Pancreas (tissue), 10 donors: Measurements from ENCODE around the gene PODNL1. TPM values are rescaled to one million over a fixed set of nuclear protein-coding genes. Genes with fewer than 3 reads are reported as not detected.

ENCODE experiments used
- ATAC-seq, 4 donors: fragments of 200-7000 bp; cut with Tn5 transposase; one replicate each; pipeline versions ENCODE4 v1.8.0 to v1.9.1; 2020; ENCODE audit warnings: mild to moderate bottlenecking in 4 of 4, moderate library complexity in 4 of 4
- DNase-seq, 6 donors: peaks; one replicate each; pipeline ENCODE4 v3.0.0-alpha.2; 2020
- FAIRE-seq: peaks from 2 replicates; lab custom pipeline; 2012; peaks lifted over from hg19 to GRCh38; lab: Jason Lieb, UNC
- H3K27ac ChIP-seq, 4 donors: fragments of 200-600 bp; sonication (generic); 1 replicate in 3 of 4; 2 replicates in 1 of 4; pipeline versions ENCODE4 v1.5.0 to v1.8.0; 2020
- H3K27me3 ChIP-seq, 4 donors: fragments of 200-600 bp; one replicate each; pipeline ENCODE4 v1.8.0; 2021
- H3K36me3 ChIP-seq, 3 donors: fragments of 200-600 bp; sonication (generic) in 1 of 3; one replicate each; pipeline versions ENCODE4 v1.5.0 to v1.8.0; 2020 to 2021
- H3K4me1 ChIP-seq, 3 donors: fragments of 200-600 bp; one replicate each; pipeline ENCODE4 v1.8.0; 2021
- H3K4me3 ChIP-seq, 4 donors: fragments of 200-600 bp; sonication (generic) in 2 of 4; one replicate each; pipeline versions ENCODE4 v1.5.0 to v1.8.0; 2020 to 2021
- H3K9me3 ChIP-seq, 4 donors: fragments of 200-600 bp; one replicate each; pipeline ENCODE4 v1.8.0; 2021
- CTCF ChIP-seq, 4 donors: fragments of 200-600 bp; sonication (generic) in 3 of 4; IDR thresholded peaks; one replicate each; pipeline versions ENCODE4 v1.5.0 to v1.8.0; 2021; ENCODE audit warnings: antibody characterized with exemption in 4 of 4
- WGBS, 2 donors: extraction: QIAGEN DNeasy Blood & Tissue Kit; methylation state at CpG; one replicate each; pipeline ENCODE4 v1.1.7; 2013; 5-methylcytosine and 5-hydroxymethylcytosine counted together
- intact Hi-C, 3 donors: fragments of 100-400 bp; cut with DNase I; formaldehyde crosslinking; loops; one replicate each; pipeline versions ENCODE4 v1.11.1 to v1.14.2; 2022
- polyA plus RNA-seq, 2 donors: library from polyadenylated mRNA; stranded (reverse); fragments of 200-250 nt; gene quantifications; one replicate each; pipeline ENCODE4 v1.2.3, GENCODE V29; 2013
- total RNA-seq, 6 donors: library from RNA; stranded (reverse); fragmentation: NEBNext Ultra II Directional in 4 of 6; extraction: Animal tissue kit (Norgen Biotek cat#: 25700) in 4 of 6; gene quantifications; one replicate each; pipeline versions ENCODE4 v1.2.1 to v1.2.4, GENCODE V29; 2021 to 2023
- donor health status: healthy with polysubstance abuse.
- donor health status: DM: no; HTN: no; CAD: no; lungs with moderate emphysema.
- donor health status: DM: no; HTN: no; CAD: no.
- donor health status: control.
- donor health status: control.
- donor health status: Bipolar disorder and iron deficiency.
- donor health status: DM: yes; HTN: yes; CAD: no.
- donor health status: DM: no; HTN: no; CAD: no.
- donor health status: DM: no; HTN: no; CAD: no.
- donor health status: DM: yes; HTN: yes; CAD: no.

Gene PODNL1
- total and polyA plus RNA-seq, 8 donors = 0.25 to 2.0 (median 0.74) TPM; not detected in 2

DNA sequence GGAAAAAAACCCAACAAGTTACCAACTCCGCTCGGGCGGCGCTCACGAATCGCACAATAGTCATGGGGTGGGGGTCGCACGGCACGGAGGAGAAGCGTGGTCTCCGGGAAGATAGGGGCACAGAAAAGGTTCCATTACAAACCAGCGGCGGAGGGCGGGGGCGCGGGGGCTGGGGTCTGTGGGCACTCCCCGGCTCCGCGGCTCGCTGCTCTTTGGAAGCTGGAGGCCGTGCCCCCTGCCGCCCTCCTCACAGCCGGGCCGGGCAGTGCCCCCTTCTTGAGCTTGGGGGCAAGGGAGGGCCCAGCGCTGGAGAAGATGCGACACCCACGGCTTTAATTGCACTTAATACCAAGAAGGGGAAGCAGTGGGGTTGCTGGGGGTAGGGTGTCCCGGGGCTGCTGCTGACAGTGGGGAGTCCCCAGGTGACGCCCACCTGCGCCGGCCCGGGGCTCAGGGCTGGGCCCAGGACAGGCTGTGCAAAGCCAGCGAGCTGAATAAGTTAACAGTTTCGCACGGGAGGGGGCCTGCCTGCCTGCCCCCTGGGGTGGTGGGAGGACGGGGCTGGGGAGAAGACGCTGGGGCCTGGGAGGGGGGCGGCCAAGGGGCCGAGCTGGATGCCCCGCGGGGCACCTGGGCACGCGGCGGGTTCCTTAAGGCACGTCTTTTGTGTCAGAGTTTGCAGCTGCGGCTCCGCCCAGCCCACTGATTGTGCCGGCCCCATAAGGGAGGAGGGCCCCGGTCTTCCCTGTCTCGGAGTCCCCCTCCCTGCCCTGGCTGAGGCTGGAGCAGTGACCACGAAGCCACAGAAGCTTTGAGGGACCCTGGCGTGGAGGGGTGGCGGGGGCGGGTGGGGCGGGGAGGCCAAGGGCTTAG lies 23.8 kb upstream of the PODNL1 start:
- no peak overlapping the region for H3K27ac ChIP-seq

DNA sequence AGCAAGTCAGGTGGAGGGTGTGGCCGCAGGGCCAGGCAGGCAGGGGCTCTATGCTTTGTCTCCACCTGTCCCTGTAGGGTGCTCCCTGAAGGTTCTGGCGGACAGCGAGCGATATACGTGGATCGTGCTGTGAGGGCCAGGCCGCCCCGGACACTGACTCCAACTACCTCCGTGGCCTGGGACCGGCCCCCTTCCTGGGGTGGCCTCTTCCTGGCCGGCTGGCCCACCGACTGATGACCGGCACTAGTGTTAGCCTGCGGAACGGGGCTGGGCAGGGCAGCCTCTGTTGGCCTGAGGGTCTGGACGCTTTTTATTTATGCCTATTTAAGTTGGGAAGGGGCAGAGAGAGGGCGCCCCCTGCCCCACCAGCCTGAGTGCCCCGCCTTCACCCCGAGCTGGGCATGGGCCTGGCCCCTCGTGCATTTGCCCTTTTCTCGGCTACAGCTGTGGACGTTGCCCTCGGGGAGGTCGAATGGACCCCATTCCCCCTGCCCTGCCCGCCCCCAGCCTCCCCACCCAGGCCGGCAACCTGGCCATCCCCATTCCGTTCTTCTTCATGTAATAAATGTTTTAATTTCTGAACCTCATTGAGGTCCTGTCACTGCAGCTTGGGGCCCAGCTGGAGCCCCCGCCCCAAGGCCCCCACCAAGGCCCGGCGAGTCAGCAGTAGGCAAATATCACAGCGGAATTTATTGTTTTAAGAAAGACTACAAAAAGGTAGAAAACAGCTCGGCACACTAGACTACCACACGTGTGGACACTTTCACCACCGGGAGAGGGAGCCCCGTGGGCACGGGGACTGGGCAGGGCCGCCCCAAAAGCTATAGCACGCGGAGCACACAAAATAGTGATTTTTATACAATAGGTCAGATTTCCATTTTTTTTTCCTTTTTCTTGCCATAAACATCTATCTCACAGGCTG lies 22.9 kb upstream of the PODNL1 start:
- Histone ChIP-seq H3K27me3 (no peaks in the 10 kb centered on the region), H3K4me3 (no peak overlapping the region), H3K27ac (no peak overlapping the region), H3K4me1 (no peaks in the 10 kb centered on the region), H3K36me3 (peaks cover 0 to 51% (median 11%) of the 10 kb centered on the region in 3 donors), H3K9me3 (no peaks in the 10 kb centered on the region)
- intact Hi-C loops = no loop called here
- peak in 1 of 6 donors; percentile 70 for DNase-seq
- 93 to 94% methylated on average over 39 of the region's 39 CpGs for WGBS, 2 donors
- ATAC-seq = peak in 1 of 4 donors; percentile 4
- no peak for FAIRE-seq
- TF ChIP-seq CTCF (IDR thresholded peaks at IDR 0.05) = no peak

More for the DNA sequence above, 23.8 kb upstream of the PODNL1 start:
- TF ChIP-seq CTCF (IDR thresholded peaks at IDR 0.05) = no peak
- Histone ChIP-seq H3K9me3 (no peaks in the 10 kb centered on the region), H3K4me1 (no peaks in the 10 kb centered on the region), H3K36me3 (peaks cover 0 to 51% (median 17%) of the 10 kb centered on the region in 3 donors), H3K4me3 (no peak overlapping the region), H3K27me3 (no peaks in the 10 kb centered on the region)
- intact Hi-C loops = no loop called here
- DNase-seq (peak in 1 of 6 donors; percentile 73), ATAC-seq (peak in 1 of 4 donors; percentile 5), FAIRE-seq (no peak)
- 88 to 89% methylated on average over 43 to 55 of the region's 55 CpGs for WGBS, 2 donors

DNA sequence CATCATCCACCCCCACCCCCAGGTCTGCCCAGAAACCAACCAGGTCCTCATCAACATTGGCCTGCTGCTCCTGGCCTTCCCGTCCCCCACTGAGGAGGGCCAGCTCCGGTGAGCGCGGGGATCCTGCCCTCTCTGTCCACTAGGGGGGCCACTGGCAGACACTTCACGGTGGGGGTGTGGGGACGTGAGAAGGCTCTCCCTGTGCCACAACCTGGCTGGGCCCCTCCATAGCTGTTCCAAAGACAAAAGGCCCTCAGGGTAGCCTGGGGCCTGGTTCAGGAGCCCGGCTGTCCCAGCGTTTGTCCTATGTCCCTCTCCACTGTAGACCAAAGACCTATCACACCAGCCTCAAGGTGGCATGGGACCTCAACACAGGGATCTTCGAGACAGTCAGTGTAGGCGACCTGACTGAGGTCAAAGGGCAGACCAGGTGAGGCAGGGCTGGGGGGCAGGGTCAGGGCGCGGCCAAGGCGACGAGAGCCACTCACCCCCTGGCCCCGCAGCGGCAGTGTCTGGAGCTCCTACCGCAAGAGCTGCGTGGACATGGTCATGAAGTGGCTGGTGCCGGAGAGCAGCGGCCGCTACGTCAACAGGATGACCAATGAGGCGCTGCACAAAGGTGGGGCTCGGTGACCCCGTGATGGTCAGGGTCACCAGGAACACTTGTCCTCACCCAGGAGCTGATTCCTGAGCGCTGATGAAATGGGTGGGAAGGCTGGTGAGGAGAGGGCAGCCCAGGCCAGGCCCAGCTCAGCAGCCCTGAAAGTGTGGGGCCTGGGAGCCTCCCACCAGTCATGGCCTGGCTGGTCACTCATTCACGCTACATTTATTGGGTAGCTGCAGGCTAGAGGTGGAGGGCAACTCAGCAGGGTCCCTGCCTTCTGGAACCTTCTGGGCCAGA lies 22.0 kb upstream of the PODNL1 start:
- peak; percentile 21 to 48 (median 31) for ATAC-seq
- intact Hi-C loops = no loop called here
- WGBS, 2 donors = 87 to 90% methylated on average over 27 of the region's 27 CpGs

More for the DNA sequence above, 22.0 kb upstream of the PODNL1 start:
- H3K27ac ChIP-seq = no peak overlapping the region
- no peak for FAIRE-seq
- H3K36me3 ChIP-seq = peaks cover 5 to 52% (median 11%) of the 10 kb centered on the region in 3 donors
- no peaks in the 10 kb centered on the region for H3K4me1 ChIP-seq
- no peak for TF ChIP-seq CTCF (IDR thresholded peaks at IDR 0.05)
- DNase-seq = peak in 2 of 6 donors; percentile 40 to 74
- H3K27me3 ChIP-seq = no peaks in the 10 kb centered on the region
- H3K9me3 ChIP-seq = no peaks in the 10 kb centered on the region
- no peak overlapping the region for H3K4me3 ChIP-seq
